ENCODE measurements around the gene PCNX1.

DNA sequence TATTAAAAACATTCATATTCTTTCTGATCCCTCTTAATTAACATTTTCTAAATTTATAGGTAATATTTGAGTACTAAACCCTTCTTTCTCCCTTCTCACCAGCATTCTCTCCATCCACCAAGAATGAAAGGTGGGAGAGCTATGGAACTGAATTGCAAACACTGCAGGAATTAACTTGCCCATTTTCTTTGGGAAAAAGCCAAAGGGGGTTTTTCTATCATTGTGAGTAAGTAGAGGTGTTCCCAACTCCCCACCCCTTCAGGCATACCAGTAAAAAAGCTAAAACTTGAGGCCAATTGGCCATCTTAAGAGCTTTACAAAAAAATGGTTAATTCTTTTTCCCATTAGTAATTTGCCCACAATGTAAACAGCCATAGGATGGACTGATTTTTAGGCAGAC, 23.7 kb downstream of the PCNX1 start:
- TF ChIP-seq, protein P1, sequence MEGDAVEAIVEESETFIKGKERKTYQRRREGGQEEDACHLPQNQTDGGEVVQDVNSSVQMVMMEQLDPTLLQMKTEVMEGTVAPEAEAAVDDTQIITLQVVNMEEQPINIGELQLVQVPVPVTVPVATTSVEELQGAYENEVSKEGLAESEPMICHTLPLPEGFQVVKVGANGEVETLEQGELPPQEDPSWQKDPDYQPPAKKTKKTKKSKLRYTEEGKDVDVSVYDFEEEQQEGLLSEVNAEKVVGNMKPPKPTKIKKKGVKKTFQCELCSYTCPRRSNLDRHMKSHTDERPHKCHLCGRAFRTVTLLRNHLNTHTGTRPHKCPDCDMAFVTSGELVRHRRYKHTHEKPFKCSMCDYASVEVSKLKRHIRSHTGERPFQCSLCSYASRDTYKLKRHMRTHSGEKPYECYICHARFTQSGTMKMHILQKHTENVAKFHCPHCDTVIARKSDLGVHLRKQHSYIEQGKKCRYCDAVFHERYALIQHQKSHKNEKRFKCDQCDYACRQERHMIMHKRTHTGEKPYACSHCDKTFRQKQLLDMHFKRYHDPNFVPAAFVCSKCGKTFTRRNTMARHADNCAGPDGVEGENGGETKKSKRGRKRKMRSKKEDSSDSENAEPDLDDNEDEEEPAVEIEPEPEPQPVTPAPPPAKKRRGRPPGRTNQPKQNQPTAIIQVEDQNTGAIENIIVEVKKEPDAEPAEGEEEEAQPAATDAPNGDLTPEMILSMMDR (conservative IDR thresholded peaks at IDR 0.05; ENCODE audit: low read length): no peak
- TF ChIP-seq EZH2phosphoT487 (IDR thresholded peaks at IDR 0.05; ENCODE audit: borderline replicate concordance): no peak

Measured in Loucy (cell line).